H9 (cell line): Measurements from ENCODE around the gene ASB16. TPM values are rescaled to one million over a fixed set of nuclear protein-coding genes. Genes with fewer than 3 reads are reported as not detected.
A peak's percentile ranks its signal among the peaks of the same experiment; 100 is the strongest.

ENCODE experiments used
- DNase-seq: peaks from one replicate; pipeline ENCODE4 v3.0.0-alpha.2; 2017
- H2AFZ ChIP-seq: one replicate; pipeline ENCODE4 v1.6.1; 2013; ENCODE audit warnings: mild to moderate bottlenecking, low read length, control low read depth, moderate library complexity
- H2AK5ac ChIP-seq: 2 replicates; pipeline ENCODE4 v1.6.1; 2013; ENCODE audit warnings: low read length, control low read depth, mixed read lengths; ENCODE audit not compliant: insufficient read length
- H2BK120ac ChIP-seq: one replicate; pipeline ENCODE4 v1.6.1; 2013; ENCODE audit warnings: low read depth, mild to moderate bottlenecking, low read length, control low read depth, inconsistent platforms; ENCODE audit not compliant: poor library complexity, severe bottlenecking
- H2BK12ac ChIP-seq: 2 replicates; pipeline ENCODE4 v1.6.1; 2013; ENCODE audit warnings: low read length, control low read depth, mixed read lengths, low read depth; ENCODE audit not compliant: insufficient read length
- H2BK15ac ChIP-seq: 2 replicates; pipeline ENCODE4 v1.6.1; 2013; ENCODE audit warnings: low read depth, low read length, control low read depth
- H2BK20ac ChIP-seq: one replicate; pipeline ENCODE4 v1.6.1; 2013; ENCODE audit warnings: low read depth, mild to moderate bottlenecking, low read length, control low read depth, inconsistent platforms; ENCODE audit not compliant: poor library complexity, severe bottlenecking
- H2BK5ac ChIP-seq: 2 replicates; pipeline ENCODE4 v1.6.1; 2013; ENCODE audit warnings: low read length, control low read depth, mixed read lengths; ENCODE audit not compliant: insufficient read length
- H3K14ac ChIP-seq: 2 replicates; pipeline ENCODE4 v1.6.1; 2013; ENCODE audit warnings: low read length, control low read depth; ENCODE audit not compliant: insufficient read depth
- H3K18ac ChIP-seq: 2 replicates; pipeline ENCODE4 v1.6.1; 2013; ENCODE audit warnings: low read depth, mild to moderate bottlenecking, mixed read lengths, low read length, control low read depth; ENCODE audit not compliant: insufficient read length
- H3K23ac ChIP-seq: 2 replicates; pipeline ENCODE4 v1.6.1; 2013; ENCODE audit warnings: low read length, control low read depth, mixed read lengths, low read depth; ENCODE audit not compliant: insufficient read length
- H3K23me2 ChIP-seq: 2 replicates; pipeline ENCODE4 v1.6.1; 2013; ENCODE audit warnings: low read depth, mild to moderate bottlenecking, mixed read lengths, low read length, control low read depth; ENCODE audit not compliant: insufficient read length, poor library complexity, severe bottlenecking
- H3K27ac ChIP-seq: 2 replicates; pipeline ENCODE4 v1.5.1; 2013; ENCODE audit warnings: low read length, control low read depth, mixed read lengths, low read depth; ENCODE audit not compliant: insufficient read length
- H3K27me3 ChIP-seq: 2 replicates; pipeline ENCODE4 v1.6.1; 2013; ENCODE audit warnings: low read length, control low read depth, inconsistent platforms; ENCODE audit not compliant: insufficient read depth
- H3K4ac ChIP-seq: 2 replicates; pipeline ENCODE4 v1.6.1; 2013; ENCODE audit warnings: low read depth, mild to moderate bottlenecking, control low read depth, inconsistent platforms, low read length, moderate library complexity
- H3K4me1 ChIP-seq: 2 replicates; pipeline ENCODE4 v1.6.1; 2013; ENCODE audit warnings: low read length, control low read depth, inconsistent platforms; ENCODE audit not compliant: insufficient read depth
- H3K4me2 ChIP-seq: 2 replicates; pipeline ENCODE4 v1.6.1; 2013; ENCODE audit warnings: low read length, control low read depth, mixed read lengths; ENCODE audit not compliant: insufficient read length, insufficient read depth
- H3K56ac ChIP-seq: 2 replicates; pipeline ENCODE4 v1.6.1; 2013; ENCODE audit warnings: low read depth, mild to moderate bottlenecking, mixed read lengths, low read length, control low read depth; ENCODE audit not compliant: insufficient read length
- H3K79me1 ChIP-seq: 2 replicates; pipeline ENCODE4 v1.6.1; 2013; ENCODE audit warnings: low read depth, mild to moderate bottlenecking, moderate library complexity, low read length, control low read depth, inconsistent platforms; ENCODE audit not compliant: insufficient read depth, poor library complexity, severe bottlenecking
- H3K79me2 ChIP-seq: 2 replicates; pipeline ENCODE4 v1.6.1; 2013; ENCODE audit warnings: low read length, control low read depth, inconsistent platforms; ENCODE audit not compliant: insufficient read depth
- H3K9ac ChIP-seq: 2 replicates; pipeline ENCODE4 v1.6.1; 2013; ENCODE audit warnings: low read length, control low read depth, mixed read lengths; ENCODE audit not compliant: insufficient read length; ENCODE audit errors: extremely low read depth
- H3K9me3 ChIP-seq: one replicate; pipeline ENCODE4 v1.6.1; 2013; ENCODE audit warnings: low read depth, low read length, inconsistent platforms; ENCODE audit not compliant: control insufficient read depth
- H3T11ph ChIP-seq: one replicate; pipeline ENCODE4 v1.6.1; 2013; ENCODE audit warnings: mild to moderate bottlenecking, low read length, control low read depth, inconsistent platforms
- H4K20me1 ChIP-seq: one replicate; pipeline ENCODE4 v1.6.1; 2013; ENCODE audit not compliant: control insufficient read depth, insufficient read length, insufficient read depth
- H4K5ac ChIP-seq: 2 replicates; pipeline ENCODE4 v1.6.1; 2013; ENCODE audit warnings: low read depth, mild to moderate bottlenecking, mixed read lengths, low read length, control low read depth; ENCODE audit not compliant: insufficient read length
- H4K8ac ChIP-seq: replicated peaks from 2 replicates; pipeline ENCODE4 v1.6.1; 2013; ENCODE audit warnings: low read length, control low read depth, mixed read lengths, low read depth; ENCODE audit not compliant: insufficient read length
- H4K91ac ChIP-seq: 2 replicates; pipeline ENCODE4 v1.6.1; 2013; ENCODE audit warnings: low read depth, mild to moderate bottlenecking, moderate library complexity, mixed read lengths, low read length, control low read depth; ENCODE audit not compliant: insufficient read length
- H3K27ac Mint-ChIP-seq, 3 experiments: 2 replicates in 2 of 3; 3 replicates in 1 of 3; pipeline ENCODE4 v1.8.0; 2020 to 2021; ENCODE audit warnings: mixed read lengths in 3 of 3, mild to moderate bottlenecking in 1 of 3, moderate library complexity in 1 of 3
- H3K27me3 Mint-ChIP-seq: 2 replicates; pipeline ENCODE4 v1.8.0; 2021; ENCODE audit warnings: low read depth, mild to moderate bottlenecking, moderate library complexity, mixed read lengths
- H3K36me3 Mint-ChIP-seq, 3 experiments: 2 replicates in 2 of 3; 3 replicates in 1 of 3; pipeline ENCODE4 v1.8.0; 2020 to 2021; ENCODE audit warnings: low read depth in 3 of 3, mixed read lengths in 3 of 3; ENCODE audit not compliant: insufficient read depth in 1 of 3
- H3K4me1 Mint-ChIP-seq, 2 experiments: 2 replicates each; pipeline ENCODE4 v1.8.0; 2020; ENCODE audit warnings: mixed read lengths in 2 of 2
- H3K4me3 Mint-ChIP-seq, 2 experiments: 2 replicates in 1 of 2; 3 replicates in 1 of 2; pipeline ENCODE4 v1.8.0; 2020 to 2021; ENCODE audit warnings: mild to moderate bottlenecking in 2 of 2, mixed read lengths in 2 of 2, moderate library complexity in 1 of 2
- H3K9me3 Mint-ChIP-seq, 2 experiments: 2 replicates in 1 of 2; 3 replicates in 1 of 2; pipeline ENCODE4 v1.8.0; 2020; ENCODE audit warnings: mild to moderate bottlenecking in 2 of 2, mixed read lengths in 2 of 2, moderate library complexity in 1 of 2
- CTCF ChIP-seq: fragments of 200-600 bp; sonication (generic); conservative IDR thresholded peaks from 3 replicates; pipeline ENCODE4 v1.8.0; 2021; ENCODE audit warnings: antibody characterized with exemption, mild to moderate bottlenecking
- WGBS: extraction: QIAGEN DNeasy Blood & Tissue Kit; methylation state at CpG from one replicate; pipeline ENCODE4 v1.1.7; 2013; ENCODE audit warnings: missing lambda C conversion rate, low lambda C conversion rate, mixed read lengths; ENCODE audit not compliant: insufficient read length; ENCODE audit errors: extremely low coverage; 5-methylcytosine and 5-hydroxymethylcytosine counted together
- microRNA-seq: library from miRNA; unstranded; fragments of <30 nt; microRNA quantifications from one replicate; pipeline ENCODE4, GENCODE V29; 2020; ENCODE audit warnings: borderline microRNAs expressed
- total RNA-seq: library from RNA; stranded (reverse); gene quantifications from 2 replicates; pipeline ENCODE4 v1.2.1, GENCODE V29; 2021

The ASB16 gene
- total RNA-seq, 1 experiment from 2014 or later: 0.90 TPM

- H3K4me3 Mint-ChIP-seq: peak overlapping the region in 1 of 2 experiments; percentile 50; a peak in 1 of 5 replicates
- WGBS: no CpG with 5 or more reads among the region's 7 CpGs
- DNase-seq: no peak
Observed at GRCh38 chr17:44223541-44224071, 53.1 kb downstream of the ASB16 start.

More at GRCh38 chr17:44223541-44224071, 53.1 kb downstream of the ASB16 start:
- Histone ChIP-seq H3K23ac (no peak overlapping the region), H3K27ac (no peak overlapping the region), H4K8ac (no peak overlapping the region), H2BK5ac (no peak overlapping the region), H2BK120ac (no peak overlapping the region), H3K18ac (no peak overlapping the region), H3K14ac (no peak overlapping the region), H3K4me2 (no peak overlapping the region), H3K27me3 (no peaks in the 10 kb centered on the region), H4K91ac (no peak overlapping the region), H3K23me2 (peaks cover 21% of the 10 kb centered on the region), H2BK20ac (no peak overlapping the region), H2BK15ac (no peak overlapping the region), H3K9me3 (no peaks in the 10 kb centered on the region), H4K20me1 (no peaks in the 10 kb centered on the region), H3K56ac (no peak overlapping the region), H2AFZ (no peak overlapping the region), H4K5ac (no peak overlapping the region), H3T11ph (no peak overlapping the region), H3K4ac (no peak overlapping the region), H3K4me1 (no peaks in the 10 kb centered on the region), H2BK12ac (no peak overlapping the region), H3K79me1 (no peaks in the 10 kb centered on the region), H2AK5ac (no peak overlapping the region), H3K9ac (no peak overlapping the region), H3K79me2 (no peaks in the 10 kb centered on the region)
- no peaks in the 10 kb centered on the region; the same call in 1 of the 2 replicates for H3K27me3 Mint-ChIP-seq
- TF ChIP-seq CTCF: no peak
- no peak overlapping the region for H3K27ac Mint-ChIP-seq
- no peaks in the 10 kb centered on the region for H3K36me3 Mint-ChIP-seq
- peaks cover 7 to 12% of the 10 kb centered on the region in 2 experiments for H3K4me1 Mint-ChIP-seq
- H3K9me3 Mint-ChIP-seq: no peaks in the 10 kb centered on the region; a peak in 1 of 5 replicates

Small RNA genes within 50 kb of the gene (microRNA-seq; reads per million reads assigned to microRNA genes)
- gene MIR6782: not detected

Other genes starting within 250 kb of the ASB16 start
- 0.59 TPM in 1 of 2 replicates, not detected in the other for gene PPY, start 228.2 kb upstream of the ASB16 start, total RNA-seq
- gene PYY, start 216.8 kb upstream of the ASB16 start, total RNA-seq: 1.7 and 2.0 TPM in 2 replicates
- 3.7 and 4.1 TPM in 2 replicates for gene NAGS, start 166.1 kb upstream of the ASB16 start, total RNA-seq
- gene TMEM101, start 155.7 kb upstream of the ASB16 start, total RNA-seq: 18.6 and 21.1 TPM in 2 replicates
- gene LSM12, start 104.0 kb upstream of the ASB16 start, total RNA-seq: 128 TPM in 2 replicates
- gene G6PC3, start 100.0 kb upstream of the ASB16 start, total RNA-seq: 105 and 109 TPM in 2 replicates
- gene HDAC5, start 47.1 kb upstream of the ASB16 start, total RNA-seq: 39.5 and 41.3 TPM in 2 replicates
- 23.3 and 24.1 TPM in 2 replicates for gene HROB, start 28.8 kb upstream of the ASB16 start, total RNA-seq
- 20.6 and 22.9 TPM in 2 replicates for gene TMUB2, start 16.3 kb downstream of the ASB16 start, total RNA-seq
- gene ATXN7L3, start 29.2 kb downstream of the ASB16 start, total RNA-seq: 125 and 134 TPM in 2 replicates
- 151 and 164 TPM in 2 replicates for gene UBTF, start 49.0 kb downstream of the ASB16 start, total RNA-seq
- gene SLC4A1, start 97.4 kb downstream of the ASB16 start, total RNA-seq: 0.13 TPM in 1 of 2 replicates, not detected in the other
- gene RUNDC3A, start 137.9 kb downstream of the ASB16 start, total RNA-seq: 2.2 and 3.8 TPM in 2 replicates
- gene SLC25A39, start 154.1 kb downstream of the ASB16 start, total RNA-seq: 227 and 235 TPM in 2 replicates
- gene GRN, start 174.6 kb downstream of the ASB16 start, total RNA-seq: 127 and 130 TPM in 2 replicates
- gene FAM171A2, start 193.1 kb downstream of the ASB16 start, total RNA-seq: 27.3 and 27.5 TPM in 2 replicates
- gene ITGA2B, start 218.9 kb downstream of the ASB16 start, total RNA-seq: 8.3 and 10.1 TPM in 2 replicates